PC-3 (cell line): Measurements from ENCODE around the gene RABGAP1.

ENCODE experiments used
- EZH2 ChIP-seq: fragments of 300-600 bp; sonication (generic); IDR thresholded peaks from one replicate; pipeline ENCODE4 v1.6.1; 2017; ENCODE audit warnings: antibody characterized with exemption, mild to moderate bottlenecking, low read length; ENCODE audit not compliant: unreplicated experiment
- TF ChIP-seq, protein P1 (sequence below): fragments of 300-600 bp; sonication (generic); conservative IDR thresholded peaks from 2 replicates; pipeline ENCODE4 v1.5.1; 2017; ENCODE audit warnings: antibody characterized with exemption, low read depth, mild to moderate bottlenecking, low read length

DNA sequence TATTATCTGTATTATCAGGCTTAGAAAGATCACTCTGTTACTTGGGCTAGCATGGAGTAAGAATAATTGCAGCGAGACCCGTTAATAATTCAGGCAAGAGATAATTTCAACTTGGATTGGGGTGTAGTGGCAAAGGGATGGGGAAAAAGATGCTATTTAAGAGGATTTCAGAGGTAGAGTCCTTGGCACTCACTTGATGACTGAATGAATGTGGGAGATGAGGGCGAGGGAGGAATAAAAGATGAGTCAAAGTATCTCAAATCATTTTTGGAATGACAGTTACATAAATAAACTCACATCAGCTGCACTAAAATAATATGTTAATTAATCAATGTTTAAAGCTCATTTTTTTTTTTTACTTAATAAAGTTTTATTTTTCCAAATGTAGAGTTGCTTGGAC, 88.2 kb downstream of the RABGAP1 start:
- TF ChIP-seq, protein P1, sequence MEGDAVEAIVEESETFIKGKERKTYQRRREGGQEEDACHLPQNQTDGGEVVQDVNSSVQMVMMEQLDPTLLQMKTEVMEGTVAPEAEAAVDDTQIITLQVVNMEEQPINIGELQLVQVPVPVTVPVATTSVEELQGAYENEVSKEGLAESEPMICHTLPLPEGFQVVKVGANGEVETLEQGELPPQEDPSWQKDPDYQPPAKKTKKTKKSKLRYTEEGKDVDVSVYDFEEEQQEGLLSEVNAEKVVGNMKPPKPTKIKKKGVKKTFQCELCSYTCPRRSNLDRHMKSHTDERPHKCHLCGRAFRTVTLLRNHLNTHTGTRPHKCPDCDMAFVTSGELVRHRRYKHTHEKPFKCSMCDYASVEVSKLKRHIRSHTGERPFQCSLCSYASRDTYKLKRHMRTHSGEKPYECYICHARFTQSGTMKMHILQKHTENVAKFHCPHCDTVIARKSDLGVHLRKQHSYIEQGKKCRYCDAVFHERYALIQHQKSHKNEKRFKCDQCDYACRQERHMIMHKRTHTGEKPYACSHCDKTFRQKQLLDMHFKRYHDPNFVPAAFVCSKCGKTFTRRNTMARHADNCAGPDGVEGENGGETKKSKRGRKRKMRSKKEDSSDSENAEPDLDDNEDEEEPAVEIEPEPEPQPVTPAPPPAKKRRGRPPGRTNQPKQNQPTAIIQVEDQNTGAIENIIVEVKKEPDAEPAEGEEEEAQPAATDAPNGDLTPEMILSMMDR: no peak
- TF ChIP-seq EZH2: no peak
